ENCODE results near the gene ZFAND4.
"Not testable (repeated sequence)": the region's sequence is repeated elsewhere in the genome, so short reads cannot be mapped to it uniquely, and the experiment has no call there.

ZFAND4 gene

DNA sequence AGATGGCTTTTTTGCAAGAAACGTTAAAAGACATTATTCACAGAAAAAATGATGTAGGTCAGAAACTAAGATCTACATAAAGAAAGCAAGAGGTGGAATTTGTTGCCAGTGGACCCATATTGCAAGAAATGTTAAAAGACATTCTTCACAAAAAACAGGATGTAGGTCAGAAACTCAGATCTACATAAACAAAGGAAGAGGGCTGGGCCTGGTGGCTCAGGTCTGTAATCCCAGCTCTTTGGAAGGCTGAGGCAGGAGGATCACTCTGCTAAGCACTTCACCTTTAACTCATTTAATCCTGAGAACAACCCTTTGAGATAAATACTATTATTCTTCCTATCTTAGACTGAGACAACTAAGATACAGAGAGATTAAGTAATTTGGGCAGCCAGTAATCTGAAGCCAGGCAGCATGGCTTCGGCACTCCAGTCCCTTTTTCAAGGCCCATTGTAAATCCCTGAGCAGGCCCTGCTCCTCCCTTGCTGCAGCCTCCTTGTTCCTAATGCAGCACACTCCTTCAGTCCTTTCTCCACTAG lies 11.6 kb downstream of the ZFAND4 start:
- TF ChIP-seq, protein P1, sequence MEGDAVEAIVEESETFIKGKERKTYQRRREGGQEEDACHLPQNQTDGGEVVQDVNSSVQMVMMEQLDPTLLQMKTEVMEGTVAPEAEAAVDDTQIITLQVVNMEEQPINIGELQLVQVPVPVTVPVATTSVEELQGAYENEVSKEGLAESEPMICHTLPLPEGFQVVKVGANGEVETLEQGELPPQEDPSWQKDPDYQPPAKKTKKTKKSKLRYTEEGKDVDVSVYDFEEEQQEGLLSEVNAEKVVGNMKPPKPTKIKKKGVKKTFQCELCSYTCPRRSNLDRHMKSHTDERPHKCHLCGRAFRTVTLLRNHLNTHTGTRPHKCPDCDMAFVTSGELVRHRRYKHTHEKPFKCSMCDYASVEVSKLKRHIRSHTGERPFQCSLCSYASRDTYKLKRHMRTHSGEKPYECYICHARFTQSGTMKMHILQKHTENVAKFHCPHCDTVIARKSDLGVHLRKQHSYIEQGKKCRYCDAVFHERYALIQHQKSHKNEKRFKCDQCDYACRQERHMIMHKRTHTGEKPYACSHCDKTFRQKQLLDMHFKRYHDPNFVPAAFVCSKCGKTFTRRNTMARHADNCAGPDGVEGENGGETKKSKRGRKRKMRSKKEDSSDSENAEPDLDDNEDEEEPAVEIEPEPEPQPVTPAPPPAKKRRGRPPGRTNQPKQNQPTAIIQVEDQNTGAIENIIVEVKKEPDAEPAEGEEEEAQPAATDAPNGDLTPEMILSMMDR (conservative IDR thresholded peaks at IDR 0.05; ENCODE audit: low read depth, low read length) = no peak
- DNase-seq (ENCODE audit: low read depth) = peak; percentile 19
- H3K4me3 ChIP-seq (ENCODE audit: low read depth, low read length) = no peak overlapping the region

DNA sequence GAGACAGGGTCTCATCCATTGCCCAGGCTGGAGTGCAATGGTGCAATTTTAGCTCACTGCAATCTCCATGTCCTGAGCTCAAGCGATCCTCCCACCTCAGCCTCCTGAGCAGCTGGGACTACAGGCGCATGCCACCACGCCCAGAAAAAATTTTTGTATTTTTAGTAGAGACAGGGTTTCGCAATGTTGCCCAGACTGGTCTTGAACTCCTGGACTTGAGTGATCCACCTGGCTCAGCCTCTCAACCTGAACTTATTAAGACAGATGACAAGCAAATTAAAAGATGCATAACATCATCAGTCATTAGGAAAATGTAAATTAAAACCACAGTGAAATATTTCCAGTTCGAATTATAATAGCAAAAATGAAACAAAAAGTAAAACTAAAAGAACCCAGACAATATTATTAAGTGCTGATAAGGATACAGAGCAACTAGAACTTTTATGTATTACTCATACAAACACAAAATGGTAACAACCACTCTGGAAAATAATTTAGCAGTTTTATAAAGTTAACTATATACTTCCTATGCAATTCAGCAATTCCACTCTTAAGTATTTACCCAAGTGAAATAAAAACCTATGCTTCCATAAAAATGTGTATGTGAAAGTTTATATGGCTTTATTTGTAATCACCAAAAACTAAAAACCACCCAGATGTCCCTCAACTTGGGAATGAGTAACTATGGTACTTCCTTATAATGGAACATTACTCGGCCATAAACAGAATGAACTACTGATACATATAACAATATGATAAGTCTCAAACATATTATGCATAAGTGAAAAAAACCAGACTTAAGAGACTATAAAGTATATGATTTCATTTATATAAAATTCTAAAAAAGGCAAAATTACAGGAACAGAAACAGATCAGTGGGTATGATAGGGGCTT lies 15.3 kb downstream of the ZFAND4 start:
- no peak for DNase-seq (ENCODE audit: low read depth)
- TF ChIP-seq, protein P1 (conservative IDR thresholded peaks at IDR 0.05; ENCODE audit: low read depth, low read length) = no peak
- H3K4me3 ChIP-seq (ENCODE audit: low read depth, low read length) = no peak overlapping the region

DNA sequence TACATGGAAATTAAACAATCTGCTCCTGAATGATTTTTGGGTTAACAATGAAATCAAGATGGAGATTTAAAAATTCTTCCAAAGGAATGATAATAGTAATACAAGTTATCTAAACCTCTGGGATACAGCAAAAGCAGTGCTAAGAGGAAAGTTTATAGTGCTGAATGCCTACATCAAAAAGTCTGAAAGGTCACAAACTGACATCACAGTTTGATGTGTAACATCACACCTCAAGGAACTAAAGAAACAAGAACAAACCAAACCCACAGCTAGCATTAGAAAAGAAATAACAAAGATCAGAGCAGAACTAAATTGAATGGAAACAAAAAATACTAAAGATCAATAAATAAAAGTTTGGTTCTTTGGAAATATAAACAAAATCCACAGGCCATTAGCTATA lies 17.4 kb downstream of the ZFAND4 start:
- DNase-seq (ENCODE audit: low read depth) = no peak
- TF ChIP-seq, protein P1 (conservative IDR thresholded peaks at IDR 0.05; ENCODE audit: low read depth, low read length) = no peak
- no peak overlapping the region for H3K4me3 ChIP-seq (ENCODE audit: low read depth, low read length)

DNA sequence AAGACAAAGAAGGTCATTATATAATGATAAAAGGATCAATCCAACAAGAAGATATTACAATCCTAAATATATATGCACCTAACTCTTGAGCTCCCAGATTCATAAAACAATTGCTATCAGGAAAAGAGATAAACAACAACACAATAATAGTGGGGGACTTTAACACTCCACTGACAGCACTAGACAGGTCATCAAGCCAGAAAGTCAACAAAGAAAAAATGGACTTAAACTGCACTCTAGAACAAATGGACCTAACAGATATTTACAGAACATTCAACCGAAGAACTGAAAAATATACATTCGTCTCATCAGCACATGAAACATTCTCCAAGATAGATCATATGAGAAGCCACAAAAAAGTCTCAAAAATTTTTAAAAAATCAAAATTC lies 17.8 kb downstream of the ZFAND4 start:
- H3K4me3 ChIP-seq (ENCODE audit: low read depth, low read length); DNase-seq (ENCODE audit: low read depth): not testable (repeated sequence)

DNA sequence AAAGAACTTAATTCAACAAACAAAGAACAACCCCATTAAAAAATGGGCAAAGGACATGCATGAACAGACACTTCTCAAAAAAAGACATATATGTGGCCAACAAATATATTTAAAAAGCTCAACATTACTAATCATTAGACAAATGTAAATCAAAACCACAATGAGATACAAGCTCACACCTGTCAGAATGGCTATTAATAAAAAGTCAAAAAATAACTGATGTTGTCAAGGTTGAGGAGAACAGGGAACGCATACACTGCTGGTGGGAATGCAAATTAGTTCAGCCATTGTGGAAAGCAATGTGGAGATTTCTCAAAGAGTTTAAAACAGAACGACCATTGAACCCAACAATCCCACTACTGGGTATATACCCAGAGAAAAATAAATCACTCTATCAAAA lies 19.1 kb downstream of the ZFAND4 start:
- H3K4me3 ChIP-seq (ENCODE audit: low read depth, low read length) = no peak overlapping the region
- TF ChIP-seq, protein P1 (conservative IDR thresholded peaks at IDR 0.05; ENCODE audit: low read depth, low read length) = no peak

DNA sequence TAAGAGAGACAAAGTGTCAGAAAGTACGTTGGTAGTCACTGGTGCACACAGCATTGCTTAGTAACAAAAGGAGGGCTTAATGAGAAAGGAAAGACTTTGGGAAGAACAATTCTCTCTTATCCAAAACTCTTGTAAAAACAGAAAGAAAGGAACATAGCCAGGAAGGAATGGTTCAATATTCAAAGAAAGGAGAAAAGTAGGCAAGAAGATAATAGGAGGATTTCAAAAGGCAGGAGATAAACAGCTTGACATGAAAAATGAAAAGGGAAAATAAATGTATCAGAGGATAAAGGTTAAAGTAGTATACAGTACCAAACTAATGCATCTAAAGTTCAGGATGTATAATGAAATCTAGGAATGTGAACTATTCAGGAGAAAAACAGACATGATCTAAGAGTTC lies 20.1 kb downstream of the ZFAND4 start:
- TF ChIP-seq, protein P1 (conservative IDR thresholded peaks at IDR 0.05; ENCODE audit: low read depth, low read length) = no peak
- peak; percentile 17 for DNase-seq (ENCODE audit: low read depth)
- H3K4me3 ChIP-seq (ENCODE audit: low read depth, low read length) = no peak overlapping the region

More for the DNA sequence above, 19.1 kb downstream of the ZFAND4 start:
- no peak for DNase-seq (ENCODE audit: low read depth)

DNA sequence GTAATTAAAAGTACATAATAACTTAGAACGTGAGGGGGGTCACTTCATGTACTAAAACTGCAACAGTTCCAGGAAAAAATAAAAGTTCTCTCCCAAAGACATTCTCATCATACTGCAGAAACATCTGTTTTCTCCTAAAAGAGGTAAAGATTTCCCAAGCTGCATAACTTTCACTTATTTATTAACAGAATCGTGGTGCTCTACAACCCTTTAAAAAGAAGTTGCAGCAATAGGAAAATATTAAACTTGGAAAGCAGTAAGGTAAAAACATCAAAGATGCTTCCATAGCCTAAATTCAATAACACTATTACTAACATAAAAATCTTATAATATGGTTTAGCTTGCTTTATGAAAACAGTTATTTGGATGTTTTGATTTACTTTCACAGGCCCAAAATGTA lies 23.3 kb downstream of the ZFAND4 start:
- TF ChIP-seq, protein P1 (conservative IDR thresholded peaks at IDR 0.05; ENCODE audit: low read depth, low read length) = no peak
- H3K4me3 ChIP-seq (ENCODE audit: low read depth, low read length) = no peak overlapping the region
- DNase-seq (ENCODE audit: low read depth) = no peak

Measured in choroid plexus epithelial cell (primary cell).